GM12878 (cell line): ENCODE data around the gene LRP3. TPM values are rescaled to one million over a fixed set of nuclear protein-coding genes. Genes with fewer than 3 reads are reported as not detected.

Source experiments
- ATAC-seq: fragments of 200-7000 bp; cut with Tn5 transposase; 3 replicates; pipeline ENCODE4 v1.9.1; 2020; ENCODE audit warnings: mild to moderate bottlenecking, moderate library complexity
- BruUV-seq: library from RNA; stranded (reverse); fragments of 400-500 nt; replicated peaks from 2 replicates; lab custom pipeline; 2021; lab: Mats Ljungman, UMichigan
- CTCF ChIA-PET: fragments of 300-600 bp; sonication (Branson Sonifier 250); formaldehyde crosslinking; extraction: SDS; loops from one replicate; lab custom pipeline; 2021; ENCODE audit warnings: inconsistent platforms; lab: Yijun Ruan, JAX
- POLR2A ChIA-PET: fragments of 350-600 bp; formaldehyde crosslinking; extraction: SDS; loops from one replicate; lab custom pipeline; 2021; ENCODE audit warnings: inconsistent platforms; lab: Charles Lee
- RAD21 ChIA-PET: fragments of 300-600 bp; sonication (Branson Sonifier 250); formaldehyde crosslinking; loops from one replicate; lab custom pipeline; 2023; ENCODE audit warnings: antibody characterized with exemption; ENCODE audit not compliant: unreplicated experiment; lab: Charles Lee
- SMC1A ChIA-PET: fragments of 300-600 bp; sonication (Branson Sonifier 250); formaldehyde crosslinking; loops from one replicate; lab custom pipeline; 2023; ENCODE audit not compliant: unreplicated experiment, uncharacterized antibody; lab: Charles Lee
- DNase-seq: peaks from one replicate; pipeline ENCODE4 v3.0.0-alpha.2; 2011; ENCODE audit warnings: low read depth, low spot score
- FAIRE-seq: peaks from 3 replicates; lab custom pipeline; 2011; peaks lifted over from hg19 to GRCh38; lab: Jason Lieb, UNC
- H2AFZ ChIP-seq: 2 replicates; pipeline ENCODE4 v1.6.0; 2011; ENCODE audit warnings: low read depth, low read length, control low read depth; ENCODE audit not compliant: control insufficient read depth
- H3K27ac ChIP-seq: 2 replicates; pipeline ENCODE4 v1.5.1; 2011; ENCODE audit warnings: control low read depth; ENCODE audit not compliant: control insufficient read depth, insufficient read depth
- H3K27me3 ChIP-seq, 2 experiments: replicated peaks in 1 of 2; 2 replicates each; pipeline versions ENCODE4 v1.6.0 to v1.6.1; 2011; ENCODE audit warnings: low read length in 1 of 2; ENCODE audit not compliant: control insufficient read depth in 2 of 2, insufficient read depth in 2 of 2
- H3K36me3 ChIP-seq, 2 experiments: 2 replicates each; pipeline ENCODE4 v1.5.1; 2011; ENCODE audit warnings: low read length in 1 of 2; ENCODE audit not compliant: control insufficient read depth in 2 of 2, insufficient read depth in 2 of 2
- H3K4me1 ChIP-seq: 2 replicates; pipeline ENCODE4 v1.6.1; 2011; ENCODE audit warnings: mild to moderate bottlenecking, low read length, moderate library complexity, mixed read lengths; ENCODE audit not compliant: control insufficient read depth, insufficient read depth
- H3K4me2 ChIP-seq: 2 replicates; pipeline ENCODE4 v1.6.0; 2011; ENCODE audit warnings: control low read depth; ENCODE audit not compliant: control insufficient read depth, insufficient read depth
- H3K4me3 ChIP-seq: fragments of 200-600 bp; sonication (generic); 2 replicates; pipeline ENCODE4 v1.5.1; 2016
- H3K79me2 ChIP-seq: 2 replicates; pipeline ENCODE4 v1.6.0; 2011; ENCODE audit warnings: low read length; ENCODE audit not compliant: control insufficient read depth, insufficient read depth
- H3K9ac ChIP-seq: 2 replicates; pipeline ENCODE4 v1.8.0; 2011; ENCODE audit warnings: low read length, control low read depth, mixed read lengths; ENCODE audit not compliant: control insufficient read depth, insufficient read depth
- H3K9me3 ChIP-seq: replicated peaks from 3 replicates; pipeline ENCODE4 v1.5.1; 2011; ENCODE audit warnings: mild to moderate bottlenecking, low read length; ENCODE audit not compliant: control insufficient read depth, insufficient read depth
- H4K20me1 ChIP-seq: 2 replicates; pipeline ENCODE4 v1.6.0; 2011; ENCODE audit not compliant: control insufficient read depth, insufficient read depth
- CBX5 ChIP-seq: sonication (generic); IDR thresholded peaks from 2 replicates; pipeline ENCODE4 v1.6.1; 2016; ENCODE audit warnings: low read depth, moderate library complexity, mild to moderate bottlenecking, inconsistent platforms
- CREB1 ChIP-seq: IDR thresholded peaks from 2 replicates; pipeline ENCODE4 v1.6.1; 2012; ENCODE audit warnings: low read depth, mild to moderate bottlenecking, inconsistent platforms
- GATAD2B ChIP-seq: fragments of 450-650 bp; conservative IDR thresholded peaks from 2 replicates; pipeline ENCODE4 v1.6.1; 2017; ENCODE audit warnings: low read depth, mild to moderate bottlenecking, moderate library complexity
- HDGF ChIP-seq: fragments of 450-650 bp; IDR thresholded peaks from 2 replicates; pipeline ENCODE4 v1.6.1; 2016; ENCODE audit warnings: antibody characterized with exemption
- IRF3 ChIP-seq: fragments of 450-650 bp; IDR thresholded peaks from 2 replicates; pipeline ENCODE4 v1.6.1; 2014; ENCODE audit warnings: mild to moderate bottlenecking
- MTA2 ChIP-seq: fragments of 450-650 bp; IDR thresholded peaks from 2 replicates; pipeline ENCODE4 v1.6.1; 2016; ENCODE audit warnings: low read depth, mild to moderate bottlenecking, moderate library complexity
- NFIC ChIP-seq: IDR thresholded peaks from 2 replicates; pipeline ENCODE4 v1.6.1; 2012; ENCODE audit warnings: low read depth, mild to moderate bottlenecking, inconsistent platforms, low read length, moderate library complexity
- NFXL1 ChIP-seq: fragments of 450-650 bp; IDR thresholded peaks from 2 replicates; pipeline ENCODE4 v1.6.1; 2017; ENCODE audit warnings: antibody characterized with exemption, mild to moderate bottlenecking, borderline replicate concordance
- PKNOX1 ChIP-seq: fragments of 450-650 bp; IDR thresholded peaks from 2 replicates; pipeline ENCODE4 v1.6.1; 2016; ENCODE audit warnings: mild to moderate bottlenecking
- RB1 ChIP-seq: fragments of 450-650 bp; formaldehyde crosslinking; IDR thresholded peaks from 2 replicates; pipeline ENCODE4 v1.6.1; 2017; ENCODE audit warnings: mild to moderate bottlenecking, borderline replicate concordance
- USF2 ChIP-seq: IDR thresholded peaks from 2 replicates; pipeline ENCODE4 v1.6.1; 2011; ENCODE audit warnings: low read depth, low read length, improper control_type of control experiment, borderline replicate concordance
- ZNF217 ChIP-seq: fragments of 450-650 bp; IDR thresholded peaks from 2 replicates; pipeline ENCODE4 v1.6.1; 2017; ENCODE audit warnings: antibody characterized with exemption, mild to moderate bottlenecking
- ZNF622 ChIP-seq: fragments of 450-650 bp; IDR thresholded peaks from 2 replicates; pipeline ENCODE4 v1.6.1; 2017; ENCODE audit warnings: mild to moderate bottlenecking, inconsistent platforms
- ZSCAN29 ChIP-seq: fragments of 450-650 bp; IDR thresholded peaks from 2 replicates; pipeline ENCODE4 v1.6.1; 2017; ENCODE audit warnings: mild to moderate bottlenecking, moderate library complexity
- WGBS: methylation state at CpG from one replicate; pipeline ENCODE4 v1.1.6; 2016; ENCODE audit warnings: low lambda C conversion rate; ENCODE audit not compliant: insufficient replicate concordance, insufficient coverage; ENCODE audit errors: missing lambda C conversion rate; 5-methylcytosine and 5-hydroxymethylcytosine counted together
- in situ Hi-C: fragments of 300-500 bp; cut with MboI; formaldehyde crosslinking; loops from 9 replicates; pipeline ENCODE4 v1.14.3; 2018; ENCODE audit warnings: mixed read lengths
- intact Hi-C: fragments of 100-400 bp; cut with micrococcal nuclease; formaldehyde crosslinking; loops from one replicate; pipeline ENCODE4 v1.14.2; 2022; ENCODE audit not compliant: unreplicated experiment
- polyA plus RNA-seq, 11 experiments: library from polyadenylated mRNA; depleted of rRNA in 4 of 11; unstranded in 6 of 11; stranded (reverse) in 5 of 11; fragments of >200 nt; fragmentation: Nextera tagmentation in 4 of 11; fragmentation: Illumina TruSeq in 1 of 11; extraction: Ambion mirVana in 4 of 11; extraction: Trizol in 1 of 11; gene quantifications; 1 replicate in 1 of 11; 2 replicates in 10 of 11; pipeline versions ENCODE4 v1.2.1 to v1.2.3, GENCODE V29; 2011 to 2016; ENCODE audit warnings: inconsistent platforms in 2 of 11, missing spikeins in 2 of 11, low read depth in 1 of 11
- total RNA-seq, 4 experiments: library from RNA; depleted of rRNA in 3 of 4; stranded (reverse); fragments of >200 nt in 3 of 4; fragmentation: Illumina TruSeq in 1 of 4; extraction: Trizol in 1 of 4; gene quantifications; 2 replicates each; pipeline versions ENCODE4 v1.2.1 to v1.2.3, GENCODE V29; 2013 to 2021

LRP3 gene
- total and polyA plus RNA-seq, 10 of the 15 experiments (the other 5 are each of a cell fraction or from before 2014, with no cell fraction given): 0.12 to 3.2 (median 0.64) TPM; not detected in 2

- H3K27ac ChIP-seq: no peak overlapping the region
- ChIA-PET SMC1A (no interaction called here), RAD21 (no interaction called here), CTCF (no interaction called here), POLR2A (no interaction called here)
- no peaks in the 10 kb centered on the region for H3K9me3 ChIP-seq
- H3K4me2 ChIP-seq: no peak overlapping the region
- TF ChIP-seq ZNF622 (no peak), NFIC (no peak)
- H3K36me3 ChIP-seq: no peaks in the 10 kb centered on the region
- H3K9ac ChIP-seq: no peak overlapping the region
- H3K4me3 ChIP-seq: no peak overlapping the region
- in situ Hi-C loops (no loop called here), intact Hi-C loops (no loop called here)
- ATAC-seq (no peak), DNase-seq (no peak), FAIRE-seq (no peak)
- WGBS: 35% methylated on average over 9 of the region's 9 CpGs
- no TSS peak for BruUV-seq
- no peaks in the 10 kb centered on the region for H3K27me3 ChIP-seq
- no peak overlapping the region for H2AFZ ChIP-seq
- no peaks in the 10 kb centered on the region for H3K79me2 ChIP-seq
- H4K20me1 ChIP-seq: no peaks in the 10 kb centered on the region
- no peaks in the 10 kb centered on the region for H3K4me1 ChIP-seq
Measured at GRCh38 chr19:33207903-33208302, 13.8 kb downstream of the LRP3 start.

GRCh38 chr19:33208371-33208895 is 14.3 kb downstream of the LRP3 start:
- WGBS: 7% methylated on average over 10 of the region's 11 CpGs
- POLR2A ChIA-PET: no interaction called here
- no peaks in the 10 kb centered on the region for H3K36me3 ChIP-seq
- no peak for FAIRE-seq
- SMC1A ChIA-PET: interaction anchor here (0.7 kb wide), 1 partner anchor 31 kb away, joined by 3 read pairs; no protein-coding TSS in a partner anchor
- no TSS peak for BruUV-seq
- no peak overlapping the region for H3K4me2 ChIP-seq
- H3K27ac ChIP-seq: no peak overlapping the region
- no peak for DNase-seq
- no peaks in the 10 kb centered on the region for H3K9me3 ChIP-seq
- RAD21 ChIA-PET: no interaction called here
- no peaks in the 10 kb centered on the region for H4K20me1 ChIP-seq
- no peaks in the 10 kb centered on the region for H3K27me3 ChIP-seq
- intact Hi-C loops: no loop called here
- no peak overlapping the region for H2AFZ ChIP-seq
- no peaks in the 10 kb centered on the region for H3K4me1 ChIP-seq
- no peak overlapping the region for H3K4me3 ChIP-seq
- no peaks in the 10 kb centered on the region for H3K79me2 ChIP-seq
- no peak for ATAC-seq
- H3K9ac ChIP-seq: no peak overlapping the region
- in situ Hi-C loops: no loop called here
- CTCF ChIA-PET: no interaction called here
- no peak for TF ChIP-seq MTA2
- TF ChIP-seq GATAD2B: no peak
- TF ChIP-seq IRF3: no peak
- no peak for TF ChIP-seq CBX5
- TF ChIP-seq ZSCAN29: no peak
- no peak for TF ChIP-seq USF2
- TF ChIP-seq ZNF217: no peak
- TF ChIP-seq RB1: no peak
- TF ChIP-seq HDGF: no peak
- no peak for TF ChIP-seq NFXL1
- no peak for TF ChIP-seq PKNOX1
- no peak for TF ChIP-seq CREB1
